ENCODE measurements around the gene DPEP3. TPM values are rescaled to one million over a fixed set of nuclear protein-coding genes. Genes with fewer than 3 reads are reported as not detected.
A peak's percentile ranks its signal among the peaks of the same experiment; 100 is the strongest.

DPEP3 gene
- total RNA-seq, 1 experiment from 2014 or later, result not detected

DNA sequence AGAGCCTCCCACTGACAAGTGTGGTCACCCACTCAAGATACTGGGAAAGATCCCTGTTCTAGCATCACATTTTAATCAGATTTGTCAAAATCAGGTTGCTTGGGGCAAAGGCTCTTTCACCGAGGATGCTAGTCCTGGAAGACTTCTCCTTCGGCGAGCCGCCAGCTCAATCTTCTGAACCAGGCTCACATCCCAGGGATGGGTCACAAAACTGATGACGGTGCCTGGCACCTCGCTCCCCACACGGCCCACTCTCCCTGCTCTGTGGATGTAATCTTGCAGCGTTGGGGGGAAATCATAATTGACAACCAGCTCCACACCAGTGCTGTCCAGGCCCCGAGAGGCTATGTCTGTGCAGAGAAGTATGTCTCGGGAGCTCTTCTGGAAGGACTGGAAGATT, 41.2 kb upstream of the DPEP3 start:
- intact Hi-C loops (cut with micrococcal nuclease), result no loop called here
- Histone ChIP-seq H4K20me1 (ENCODE audit: low read length) (no peaks in the 10 kb centered on the region), H3K9me3 (ENCODE audit: low read length) (no peaks in the 10 kb centered on the region), H3F3A (ENCODE audit: low read length, unreplicated experiment) (no peaks in the 10 kb centered on the region), H3K9ac (ENCODE audit: low read length) (no peak overlapping the region), H3K79me2 (ENCODE audit: low read length) (peaks cover 39% of the 10 kb centered on the region), H3K4me2 (ENCODE audit: low read length) (peak overlapping the region; percentile 100), H3K27me3 (ENCODE audit: low read length) (no peaks in the 10 kb centered on the region), H3K4me1 (ENCODE audit: insufficient read depth, low read length) (peaks cover 5% of the 10 kb centered on the region; the same call in 1 of the 2 replicates), H3K27ac (ENCODE audit: low read length) (no peak overlapping the region), H3K36me3 (ENCODE audit: low read depth, low read length) (no peaks in the 10 kb centered on the region), H3K9me2 (replicated peaks; ENCODE audit: low read length) (no peaks in the 10 kb centered on the region), H3K4me3 (ENCODE audit: low read length) (peak overlapping the region; percentile 100), H2AFZ (ENCODE audit: low read length) (no peak overlapping the region)
- no peak for ATAC-seq
- BruUV-seq (replicated peaks), result no TSS peak
- POLR2A ChIA-PET (ENCODE audit: unreplicated experiment), result no interaction called here
- no peak for DNase-seq
- CTCF ChIA-PET, result no interaction called here
- TF ChIP-seq EZH2 (IDR thresholded peaks at IDR 0.05; ENCODE audit: low read length, unreplicated experiment), result no peak
- no peak for TF ChIP-seq EZH2phosphoT487 (IDR thresholded peaks at IDR 0.05; ENCODE audit: borderline replicate concordance, low read length)
- TF ChIP-seq, protein P1, sequence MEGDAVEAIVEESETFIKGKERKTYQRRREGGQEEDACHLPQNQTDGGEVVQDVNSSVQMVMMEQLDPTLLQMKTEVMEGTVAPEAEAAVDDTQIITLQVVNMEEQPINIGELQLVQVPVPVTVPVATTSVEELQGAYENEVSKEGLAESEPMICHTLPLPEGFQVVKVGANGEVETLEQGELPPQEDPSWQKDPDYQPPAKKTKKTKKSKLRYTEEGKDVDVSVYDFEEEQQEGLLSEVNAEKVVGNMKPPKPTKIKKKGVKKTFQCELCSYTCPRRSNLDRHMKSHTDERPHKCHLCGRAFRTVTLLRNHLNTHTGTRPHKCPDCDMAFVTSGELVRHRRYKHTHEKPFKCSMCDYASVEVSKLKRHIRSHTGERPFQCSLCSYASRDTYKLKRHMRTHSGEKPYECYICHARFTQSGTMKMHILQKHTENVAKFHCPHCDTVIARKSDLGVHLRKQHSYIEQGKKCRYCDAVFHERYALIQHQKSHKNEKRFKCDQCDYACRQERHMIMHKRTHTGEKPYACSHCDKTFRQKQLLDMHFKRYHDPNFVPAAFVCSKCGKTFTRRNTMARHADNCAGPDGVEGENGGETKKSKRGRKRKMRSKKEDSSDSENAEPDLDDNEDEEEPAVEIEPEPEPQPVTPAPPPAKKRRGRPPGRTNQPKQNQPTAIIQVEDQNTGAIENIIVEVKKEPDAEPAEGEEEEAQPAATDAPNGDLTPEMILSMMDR (conservative IDR thresholded peaks at IDR 0.05; ENCODE audit: low read depth, low read length), result no peak

DNA sequence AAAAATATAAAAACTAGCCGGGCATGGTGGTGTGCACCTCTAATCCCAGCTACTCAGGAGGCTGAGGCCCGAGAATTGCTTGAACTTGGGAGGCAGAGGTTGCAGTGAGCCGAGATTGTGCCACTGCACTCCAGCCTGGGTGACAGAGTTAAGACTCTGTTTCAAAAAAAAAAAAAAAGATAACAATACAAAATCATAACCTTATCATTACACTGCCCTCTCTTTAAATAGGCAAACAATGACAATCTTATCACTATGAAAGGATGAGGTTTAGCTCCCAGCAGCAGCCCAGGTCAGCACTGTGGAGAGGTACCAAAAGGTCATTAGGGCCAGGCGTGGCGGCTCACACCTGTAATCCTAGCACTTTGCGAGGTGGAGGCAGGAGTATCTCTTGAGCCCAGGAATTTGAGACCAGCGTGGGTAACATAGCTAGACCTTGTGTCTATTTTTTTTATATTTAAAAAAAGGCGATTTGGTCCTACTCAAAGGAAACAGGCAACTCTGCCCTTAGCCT, 38.9 kb upstream of the DPEP3 start:
- ATAC-seq (no peak), DNase-seq (no peak)
- POLR2A ChIA-PET (ENCODE audit: unreplicated experiment), result no interaction called here
- Histone ChIP-seq H3K27ac (ENCODE audit: low read length) (no peak overlapping the region), H3K27me3 (ENCODE audit: low read length) (no peaks in the 10 kb centered on the region), H4K20me1 (ENCODE audit: low read length) (no peaks in the 10 kb centered on the region), H3K4me3 (ENCODE audit: low read length) (no peak overlapping the region), H3K36me3 (ENCODE audit: low read depth, low read length) (no peaks in the 10 kb centered on the region), H3K9me2 (replicated peaks; ENCODE audit: low read length) (no peaks in the 10 kb centered on the region), H3K9ac (ENCODE audit: low read length) (no peak overlapping the region), H3K4me1 (ENCODE audit: insufficient read depth, low read length) (peaks cover 5% of the 10 kb centered on the region; the same call in 1 of the 2 replicates), H2AFZ (ENCODE audit: low read length) (no peak overlapping the region), H3F3A (ENCODE audit: low read length, unreplicated experiment) (no peaks in the 10 kb centered on the region), H3K9me3 (ENCODE audit: low read length) (no peaks in the 10 kb centered on the region), H3K79me2 (ENCODE audit: low read length) (peaks cover 34% of the 10 kb centered on the region), H3K4me2 (ENCODE audit: low read length) (no peak overlapping the region)
- CTCF ChIA-PET, result no interaction called here
- no TSS peak for BruUV-seq (replicated peaks)
- intact Hi-C loops (cut with micrococcal nuclease), result no loop called here
- TF ChIP-seq EZH2phosphoT487 (IDR thresholded peaks at IDR 0.05; ENCODE audit: borderline replicate concordance, low read length) (no peak), EZH2 (IDR thresholded peaks at IDR 0.05; ENCODE audit: low read length, unreplicated experiment) (no peak)
- TF ChIP-seq, protein P1 (conservative IDR thresholded peaks at IDR 0.05; ENCODE audit: low read depth, low read length), result no peak

DNA sequence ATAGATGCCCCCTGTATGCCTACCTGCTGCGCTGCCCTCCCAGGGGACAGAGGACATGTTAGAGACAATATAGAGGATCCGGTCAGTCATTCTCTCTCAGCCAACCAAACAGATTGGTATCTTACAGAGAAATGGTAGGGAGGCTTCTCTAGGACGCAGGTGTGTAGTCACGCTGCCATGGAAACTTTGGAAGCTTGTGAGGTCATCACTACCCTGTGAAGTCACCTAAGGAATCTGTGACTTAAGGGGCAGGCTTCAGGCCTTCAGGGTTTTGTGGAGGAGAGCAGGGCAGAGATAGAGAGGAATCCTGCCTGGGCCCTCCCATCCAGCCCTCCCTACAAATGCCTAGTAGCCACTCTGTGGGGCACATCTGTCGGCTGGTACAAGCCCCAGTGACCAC, 35.4 kb upstream of the DPEP3 start, which contains the start of gene DPEP2NB:
Gene DPEP2NB (minus strand): TSS at position 231 of the 400 bp plus-strand sequence. CDS start 141 bp downstream, at position 90.
- CTCF ChIA-PET, result no interaction called here
- DNase-seq, result no peak
- H3K9me3 ChIP-seq (ENCODE audit: low read length), result no peaks in the 10 kb centered on the region
- no peak within 1 kb of the TSS for H2AFZ ChIP-seq (ENCODE audit: low read length)
- H3K27me3 ChIP-seq (ENCODE audit: low read length), result no peaks in the 10 kb centered on the region
- no peak for ATAC-seq
- no peaks in the 10 kb centered on the region for H4K20me1 ChIP-seq (ENCODE audit: low read length)
- no peaks in the 10 kb centered on the region for H3F3A ChIP-seq (ENCODE audit: low read length, unreplicated experiment)
- no TSS peak for BruUV-seq (replicated peaks)
- no peak within 1 kb of the TSS for H3K4me3 ChIP-seq (ENCODE audit: low read length)
- H3K79me2 ChIP-seq (ENCODE audit: low read length), result no peaks in the 10 kb centered on the region
- intact Hi-C loops (cut with micrococcal nuclease), result no loop called here
- H3K9me2 ChIP-seq (replicated peaks; ENCODE audit: low read length), result no peaks in the 10 kb centered on the region
- H3K27ac ChIP-seq (ENCODE audit: low read length), result no peak within 1 kb of the TSS
- no peak within 1 kb of the TSS for H3K9ac ChIP-seq (ENCODE audit: low read length)
- TF ChIP-seq, protein P1 (conservative IDR thresholded peaks at IDR 0.05; ENCODE audit: low read depth, low read length), result no peak
- TF ChIP-seq EZH2phosphoT487 (IDR thresholded peaks at IDR 0.05; ENCODE audit: borderline replicate concordance, low read length) (no peak), EZH2 (IDR thresholded peaks at IDR 0.05; ENCODE audit: low read length, unreplicated experiment) (no peak)
- H3K4me1 ChIP-seq (ENCODE audit: insufficient read depth, low read length), result no peaks in the 10 kb centered on the region
- POLR2A ChIA-PET (ENCODE audit: unreplicated experiment), result no interaction called here
- no peak within 1 kb of the TSS for H3K4me2 ChIP-seq (ENCODE audit: low read length)
- H3K36me3 ChIP-seq (ENCODE audit: low read depth, low read length), result no peaks in the 10 kb centered on the region
